ENCODE results near the gene PLXNA2. TPM values are rescaled to one million over a fixed set of nuclear protein-coding genes. Genes with fewer than 3 reads are reported as not detected.
A peak's percentile ranks its signal among the peaks of the same experiment; 100 is the strongest.

PLXNA2 gene
- total and polyA plus RNA-seq, 2 of the 13 experiments (the other 11 are each of a cell fraction or from before 2014, with no cell fraction given): 1.1 to 2.1 TPM

GRCh38 chr1:208203127-208203847, 40.9 kb downstream of the PLXNA2 start (continued):
- TF ChIP-seq PAXIP1 (CRISPR knock-in tag; conservative IDR thresholded peaks at IDR 0.05): peak; percentile 64; the same call in 1 of the 2 replicates
- peak; percentile 81 for TF ChIP-seq ZNF281 (CRISPR knock-in tag; IDR thresholded peaks at IDR 0.05; ENCODE audit: borderline replicate concordance)
- no peak for TF ChIP-seq PCBP2 (optimal IDR thresholded peaks at IDR 0.05; ENCODE audit: low read depth, low read length, poor library complexity, severe bottlenecking)
- TF ChIP-seq REST (IDR thresholded peaks at IDR 0.05; ENCODE audit: borderline replicate concordance in 1 of 2, low read depth in 1 of 2, low read length in 2 of 2): 0 out of 4 replicates have a peak, but pooled peaks of 1 of the 2 experiments have one; percentile 11
- TF ChIP-seq PRDM4 (CRISPR knock-in tag; IDR thresholded peaks at IDR 0.05; ENCODE audit: borderline replicate concordance): no peak
- TF ChIP-seq RBM39 (IDR thresholded peaks at IDR 0.05; ENCODE audit: low read depth, low read length, poor library complexity, severe bottlenecking): no peak
- 0 out of 2 replicates have a peak, but pooled peaks have one; percentile 16 for TF ChIP-seq IRF2 (CRISPR knock-in tag; IDR thresholded peaks at IDR 0.05)
- peak; percentile 32; the same call in 1 of the 2 replicates for TF ChIP-seq ZNF788 (CRISPR knock-in tag; IDR thresholded peaks at IDR 0.05; ENCODE audit: borderline replicate concordance)
- TF ChIP-seq ZBTB7A (CRISPR knock-in tag; IDR thresholded peaks at IDR 0.05): 0 out of 2 replicates have a peak, but pooled peaks have one; percentile 19
- TF ChIP-seq ZNF350 (CRISPR knock-in tag; IDR thresholded peaks at IDR 0.05; ENCODE audit: borderline replicate concordance, low read depth): no peak
- TF ChIP-seq BCL3 (CRISPR knock-in tag; IDR thresholded peaks at IDR 0.05): 0 out of 2 replicates have a peak, but pooled peaks have one; percentile 29
- 0 out of 2 replicates have a peak, but pooled peaks have one; percentile 14 for TF ChIP-seq DPF2 (CRISPR knock-in tag; IDR thresholded peaks at IDR 0.05; ENCODE audit: borderline replicate concordance, low read depth)

Data from HepG2 (cell line).